ENCODE results near the gene STX8.
A peak's percentile ranks its signal among the peaks of the same experiment; 100 is the strongest.

Gene STX8

DNA sequence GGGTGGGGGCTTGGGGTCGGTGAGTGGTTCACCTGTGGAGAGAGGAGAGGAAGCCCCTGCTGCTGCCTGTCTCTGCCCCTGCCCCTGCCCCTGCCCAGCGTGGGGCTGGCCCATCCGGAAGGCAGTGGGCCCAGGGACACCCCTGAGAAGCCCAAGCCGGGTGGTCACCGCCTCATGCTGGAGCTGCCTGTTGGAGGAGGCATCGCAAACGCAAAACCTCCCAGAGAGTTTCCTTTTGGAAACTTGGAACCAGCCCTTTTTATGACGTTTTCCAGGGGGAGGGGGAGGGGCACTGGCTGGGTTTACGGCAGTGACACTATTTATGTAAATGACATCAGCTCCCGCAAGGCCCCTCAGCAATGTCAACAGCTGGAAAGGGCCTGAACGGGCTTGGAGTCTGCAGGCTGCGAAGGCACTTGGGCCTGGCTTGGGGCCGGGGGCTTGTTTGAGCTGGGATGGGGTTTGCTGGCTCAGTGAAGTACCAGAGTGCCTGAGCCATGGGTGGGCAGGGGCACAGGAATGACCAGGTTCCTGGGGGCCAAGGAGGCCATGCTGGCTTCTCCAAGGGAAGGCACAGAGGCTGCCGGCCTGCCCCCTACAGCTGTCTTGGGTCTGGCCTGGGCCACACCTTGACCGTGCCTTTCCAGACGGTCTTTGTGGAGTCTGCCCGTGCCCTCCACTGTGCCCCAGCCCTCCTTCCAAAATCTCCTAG is 334.8 kb downstream of the STX8 start (continued):
- TF ChIP-seq REPIN1 (tag by site-specific recombination; IDR thresholded peaks at IDR 0.05; ENCODE audit: low read depth) (no peak), ZFP69B (tag by site-specific recombination; IDR thresholded peaks at IDR 0.05) (peak; percentile 85), ZNF513 (tag by site-specific recombination; IDR thresholded peaks at IDR 0.05) (no peak), ZNF239 (tag by site-specific recombination; IDR thresholded peaks at IDR 0.05) (no peak), ZNF391 (tag by site-specific recombination; IDR thresholded peaks at IDR 0.05; ENCODE audit: borderline replicate concordance, low read depth) (no peak), ZNF514 (tag by site-specific recombination; IDR thresholded peaks at IDR 0.05) (no peak), MEIS1 (CRISPR knock-in tag; IDR thresholded peaks at IDR 0.05; ENCODE audit: borderline replicate concordance) (no peak), ZNF211 (tag by site-specific recombination; IDR thresholded peaks at IDR 0.05; ENCODE audit: low read depth) (no peak), ZNF670 (tag by site-specific recombination; IDR thresholded peaks at IDR 0.05; ENCODE audit: low read depth) (no peak), TRIM28 (IDR thresholded peaks at IDR 0.05; ENCODE audit: borderline replicate concordance, low read length) (0 out of 2 replicates have a peak, but pooled peaks have one; percentile 59), ZFP37 (tag by site-specific recombination; IDR thresholded peaks at IDR 0.05) (0 out of 2 replicates have a peak, but pooled peaks have one; percentile 52), ZNF292 (tag by site-specific recombination; IDR thresholded peaks at IDR 0.05; ENCODE audit: borderline replicate concordance, low read depth) (no peak), MYNN (tag by site-specific recombination; IDR thresholded peaks at IDR 0.05; ENCODE audit: borderline replicate concordance) (no peak), GLIS1 (tag by site-specific recombination; IDR thresholded peaks at IDR 0.05) (peak; percentile 93), ZFHX2 (tag by site-specific recombination; conservative IDR thresholded peaks at IDR 0.05) (no peak), ZSCAN5A (tag by site-specific recombination; IDR thresholded peaks at IDR 0.05) (no peak), ZNF701 (tag by site-specific recombination; IDR thresholded peaks at IDR 0.05) (no peak), RBAK (tag by site-specific recombination; IDR thresholded peaks at IDR 0.05) (no peak), ZNF311 (tag by site-specific recombination; IDR thresholded peaks at IDR 0.05; ENCODE audit: borderline replicate concordance) (no peak), ZIC2 (tag by site-specific recombination; IDR thresholded peaks at IDR 0.05) (peak; percentile 95), HOXC10 (CRISPR knock-in tag; IDR thresholded peaks at IDR 0.05) (no peak), ZBTB48 (tag by site-specific recombination; IDR thresholded peaks at IDR 0.05) (peak; percentile 44; the same call in 1 of the 2 replicates), ZNF48 (tag by site-specific recombination; IDR thresholded peaks at IDR 0.05) (no peak), ZNF629 (tag by site-specific recombination; IDR thresholded peaks at IDR 0.05) (peak; percentile 97), ZNF302 (tag by site-specific recombination; IDR thresholded peaks at IDR 0.05; ENCODE audit: low read depth) (no peak), BCL11A (tag by site-specific recombination; IDR thresholded peaks at IDR 0.05; ENCODE audit: low read depth) (no peak), YY2 (tag by site-specific recombination; IDR thresholded peaks at IDR 0.05) (no peak), ZNF610 (tag by site-specific recombination; IDR thresholded peaks at IDR 0.05; ENCODE audit: borderline replicate concordance) (no peak), ZNF416 (tag by site-specific recombination; IDR thresholded peaks at IDR 0.05) (no peak), ZNF423 (tag by site-specific recombination; IDR thresholded peaks at IDR 0.05) (no peak)
- TF ChIP-seq, protein P1, sequence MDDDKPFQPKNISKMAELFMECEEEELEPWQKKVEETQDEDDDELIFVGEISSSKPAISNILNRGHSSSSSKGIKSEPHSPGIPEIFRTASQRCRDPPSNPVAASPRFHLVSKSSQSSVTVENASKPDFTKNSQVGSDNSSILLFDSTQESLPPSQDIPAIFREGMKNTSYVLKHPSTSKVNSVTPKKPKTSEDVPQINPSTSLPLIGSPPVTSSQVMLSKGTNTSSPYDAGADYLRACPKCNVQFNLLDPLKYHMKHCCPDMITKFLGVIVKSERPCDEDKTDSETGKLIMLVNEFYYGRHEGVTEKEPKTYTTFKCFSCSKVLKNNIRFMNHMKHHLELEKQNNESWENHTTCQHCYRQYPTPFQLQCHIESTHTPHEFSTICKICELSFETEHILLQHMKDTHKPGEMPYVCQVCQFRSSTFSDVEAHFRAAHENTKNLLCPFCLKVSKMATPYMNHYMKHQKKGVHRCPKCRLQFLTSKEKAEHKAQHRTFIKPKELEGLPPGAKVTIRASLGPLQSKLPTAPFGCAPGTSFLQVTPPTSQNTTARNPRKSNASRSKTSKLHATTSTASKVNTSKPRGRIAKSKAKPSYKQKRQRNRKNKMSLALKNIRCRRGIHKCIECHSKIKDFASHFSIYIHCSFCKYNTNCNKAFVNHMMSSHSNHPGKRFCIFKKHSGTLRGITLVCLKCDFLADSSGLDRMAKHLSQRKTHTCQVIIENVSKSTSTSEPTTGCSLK (tag by site-specific recombination; IDR thresholded peaks at IDR 0.05): no peak
- TF ChIP-seq, protein P2, sequence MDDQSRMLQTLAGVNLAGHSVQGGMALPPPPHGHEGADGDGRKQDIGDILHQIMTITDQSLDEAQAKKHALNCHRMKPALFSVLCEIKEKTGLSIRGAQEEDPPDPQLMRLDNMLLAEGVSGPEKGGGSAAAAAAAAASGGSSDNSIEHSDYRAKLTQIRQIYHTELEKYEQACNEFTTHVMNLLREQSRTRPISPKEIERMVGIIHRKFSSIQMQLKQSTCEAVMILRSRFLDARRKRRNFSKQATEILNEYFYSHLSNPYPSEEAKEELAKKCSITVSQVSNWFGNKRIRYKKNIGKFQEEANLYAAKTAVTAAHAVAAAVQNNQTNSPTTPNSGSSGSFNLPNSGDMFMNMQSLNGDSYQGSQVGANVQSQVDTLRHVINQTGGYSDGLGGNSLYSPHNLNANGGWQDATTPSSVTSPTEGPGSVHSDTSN (CRISPR knock-in tag; IDR thresholded peaks at IDR 0.05): no peak
- TF ChIP-seq, protein P3, sequence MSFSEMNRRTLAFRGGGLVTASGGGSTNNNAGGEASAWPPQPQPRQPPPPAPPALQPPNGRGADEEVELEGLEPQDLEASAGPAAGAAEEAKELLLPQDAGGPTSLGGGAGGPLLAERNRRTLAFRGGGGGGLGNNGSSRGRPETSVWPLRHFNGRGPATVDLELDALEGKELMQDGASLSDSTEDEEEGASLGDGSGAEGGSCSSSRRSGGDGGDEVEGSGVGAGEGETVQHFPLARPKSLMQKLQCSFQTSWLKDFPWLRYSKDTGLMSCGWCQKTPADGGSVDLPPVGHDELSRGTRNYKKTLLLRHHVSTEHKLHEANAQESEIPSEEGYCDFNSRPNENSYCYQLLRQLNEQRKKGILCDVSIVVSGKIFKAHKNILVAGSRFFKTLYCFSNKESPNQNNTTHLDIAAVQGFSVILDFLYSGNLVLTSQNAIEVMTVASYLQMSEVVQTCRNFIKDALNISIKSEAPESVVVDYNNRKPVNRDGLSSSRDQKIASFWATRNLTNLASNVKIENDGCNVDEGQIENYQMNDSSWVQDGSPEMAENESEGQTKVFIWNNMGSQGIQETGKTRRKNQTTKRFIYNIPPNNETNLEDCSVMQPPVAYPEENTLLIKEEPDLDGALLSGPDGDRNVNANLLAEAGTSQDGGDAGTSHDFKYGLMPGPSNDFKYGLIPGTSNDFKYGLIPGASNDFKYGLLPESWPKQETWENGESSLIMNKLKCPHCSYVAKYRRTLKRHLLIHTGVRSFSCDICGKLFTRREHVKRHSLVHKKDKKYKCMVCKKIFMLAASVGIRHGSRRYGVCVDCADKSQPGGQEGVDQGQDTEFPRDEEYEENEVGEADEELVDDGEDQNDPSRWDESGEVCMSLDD (tag by site-specific recombination; IDR thresholded peaks at IDR 0.05): no peak

All from HEK293 (cell line).